GM12878 (cell line): Measurements from ENCODE around the gene SCARF2.

Experiments used
- MXI1 ChIP-seq: fragments of 150-350 bp; IDR thresholded peaks from 2 replicates; pipeline ENCODE4 v1.6.1; 2011; ENCODE audit warnings: low read depth, mild to moderate bottlenecking, inconsistent platforms, low read length, improper control_type of control experiment
- POLR2AphosphoS5 ChIP-seq: IDR thresholded peaks from 2 replicates; pipeline ENCODE4 v1.6.1; 2011; ENCODE audit warnings: mild to moderate bottlenecking, low read length, inconsistent platforms
- YY1 ChIP-seq: IDR thresholded peaks from 2 replicates; pipeline ENCODE4 v1.6.1; 2011; ENCODE audit warnings: low read depth, mild to moderate bottlenecking, low read length
- TF ChIP-seq, protein P1 (sequence below): IDR thresholded peaks from 2 replicates; pipeline ENCODE4 v1.6.1; 2011; ENCODE audit warnings: low read depth, mild to moderate bottlenecking, low read length, moderate library complexity, borderline replicate concordance; ENCODE audit errors: extremely low read depth
- TF ChIP-seq, protein P2 (sequence below), 3 experiments: IDR thresholded peaks in 2 of 3; conservative IDR thresholded peaks in 1 of 3; 2 replicates each; pipeline ENCODE4 v1.5.1; 2011; ENCODE audit warnings: low read depth in 3 of 3, low read length in 3 of 3, mild to moderate bottlenecking in 3 of 3, control low read depth in 2 of 3, moderate library complexity in 2 of 3, inconsistent platforms in 1 of 3, mixed read lengths in 1 of 3; ENCODE audit not compliant: control insufficient read depth in 2 of 3, insufficient read depth in 1 of 3; ENCODE audit errors: extremely low read depth in 1 of 3

DNA sequence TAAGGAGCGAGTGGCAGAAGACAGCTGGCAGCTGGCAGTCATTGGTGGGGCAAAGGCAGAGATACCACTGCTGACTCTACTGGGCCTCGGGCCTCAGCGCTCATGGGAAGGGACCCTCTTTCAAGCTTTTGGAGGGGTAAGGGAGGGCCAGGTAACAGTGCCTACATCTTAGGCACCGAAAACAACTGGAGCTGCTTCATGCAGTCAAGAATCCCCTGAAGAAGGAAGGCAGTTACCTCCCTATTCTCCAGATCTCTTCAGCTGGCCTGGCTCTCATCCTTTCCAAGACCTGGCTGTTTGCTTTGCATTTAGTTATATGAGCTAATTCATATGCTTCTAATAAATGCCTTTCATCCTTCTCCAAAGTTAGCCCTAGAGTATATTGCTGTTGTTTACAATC, 59.5 kb downstream of the SCARF2 start:
- TF ChIP-seq POLR2AphosphoS5 (no peak), YY1 (no peak), MXI1 (no peak)
- TF ChIP-seq, protein P1, sequence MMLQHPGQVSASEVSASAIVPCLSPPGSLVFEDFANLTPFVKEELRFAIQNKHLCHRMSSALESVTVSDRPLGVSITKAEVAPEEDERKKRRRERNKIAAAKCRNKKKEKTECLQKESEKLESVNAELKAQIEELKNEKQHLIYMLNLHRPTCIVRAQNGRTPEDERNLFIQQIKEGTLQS, result no peak
- TF ChIP-seq, protein P2, sequence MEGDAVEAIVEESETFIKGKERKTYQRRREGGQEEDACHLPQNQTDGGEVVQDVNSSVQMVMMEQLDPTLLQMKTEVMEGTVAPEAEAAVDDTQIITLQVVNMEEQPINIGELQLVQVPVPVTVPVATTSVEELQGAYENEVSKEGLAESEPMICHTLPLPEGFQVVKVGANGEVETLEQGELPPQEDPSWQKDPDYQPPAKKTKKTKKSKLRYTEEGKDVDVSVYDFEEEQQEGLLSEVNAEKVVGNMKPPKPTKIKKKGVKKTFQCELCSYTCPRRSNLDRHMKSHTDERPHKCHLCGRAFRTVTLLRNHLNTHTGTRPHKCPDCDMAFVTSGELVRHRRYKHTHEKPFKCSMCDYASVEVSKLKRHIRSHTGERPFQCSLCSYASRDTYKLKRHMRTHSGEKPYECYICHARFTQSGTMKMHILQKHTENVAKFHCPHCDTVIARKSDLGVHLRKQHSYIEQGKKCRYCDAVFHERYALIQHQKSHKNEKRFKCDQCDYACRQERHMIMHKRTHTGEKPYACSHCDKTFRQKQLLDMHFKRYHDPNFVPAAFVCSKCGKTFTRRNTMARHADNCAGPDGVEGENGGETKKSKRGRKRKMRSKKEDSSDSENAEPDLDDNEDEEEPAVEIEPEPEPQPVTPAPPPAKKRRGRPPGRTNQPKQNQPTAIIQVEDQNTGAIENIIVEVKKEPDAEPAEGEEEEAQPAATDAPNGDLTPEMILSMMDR (IDR thresholded peaks at IDR 0.05 in 2 of 3, conservative IDR thresholded peaks at IDR 0.05 in 1 of 3; ENCODE audit: control insufficient read depth in 2 of 3, extremely low read depth in 1 of 3, insufficient read depth in 1 of 3, low read depth in 3 of 3, low read length in 3 of 3), result no peak
